Measurements from ENCODE around the gene ASAP2.
"Not testable (repeated sequence)": the region's sequence is repeated elsewhere in the genome, so short reads cannot be mapped to it uniquely, and the experiment has no call there.

The ASAP2 gene

GRCh38 chr2:9250091-9250490, 43.5 kb downstream of the ASAP2 start:
- DNase-seq (ENCODE audit: extremely low read depth in 1 of 2, low read depth in 1 of 2), result no peak

GRCh38 chr2:9250498-9251153, 44.0 kb downstream of the ASAP2 start:
- DNase-seq (ENCODE audit: extremely low read depth in 1 of 2, low read depth in 1 of 2), result no peak

GRCh38 chr2:9251154-9252001, 44.8 kb downstream of the ASAP2 start:
- no peak for DNase-seq (ENCODE audit: extremely low read depth in 1 of 2, low read depth in 1 of 2)

GRCh38 chr2:9252002-9252357, 45.4 kb downstream of the ASAP2 start:
- no peak for DNase-seq (ENCODE audit: extremely low read depth in 1 of 2, low read depth in 1 of 2)

GRCh38 chr2:9255416-9255815, 48.8 kb downstream of the ASAP2 start:
- DNase-seq (ENCODE audit: extremely low read depth in 1 of 2, low read depth in 1 of 2), result no peak

GRCh38 chr2:9256147-9256546, 49.5 kb downstream of the ASAP2 start:
- no peak for DNase-seq (ENCODE audit: extremely low read depth in 1 of 2, low read depth in 1 of 2)

- no peak for DNase-seq (ENCODE audit: extremely low read depth in 1 of 2, low read depth in 1 of 2)
Measured at GRCh38 chr2:9256570-9257043, 50.0 kb downstream of the ASAP2 start.

- no peak for DNase-seq (ENCODE audit: extremely low read depth in 1 of 2, low read depth in 1 of 2)
Measured at GRCh38 chr2:9258501-9258900, 51.9 kb downstream of the ASAP2 start.

GRCh38 chr2:9258953-9259399, 52.4 kb downstream of the ASAP2 start:
- no peak for DNase-seq (ENCODE audit: extremely low read depth in 1 of 2, low read depth in 1 of 2)

- no peak for DNase-seq (ENCODE audit: extremely low read depth in 1 of 2, low read depth in 1 of 2)
Measured at GRCh38 chr2:9260464-9260918, 53.9 kb downstream of the ASAP2 start.

- DNase-seq (ENCODE audit: extremely low read depth in 1 of 2, low read depth in 1 of 2), result no peak
Measured at GRCh38 chr2:9261231-9261883, 54.7 kb downstream of the ASAP2 start.

- DNase-seq (ENCODE audit: extremely low read depth in 1 of 2, low read depth in 1 of 2), result no peak
Measured at GRCh38 chr2:9262671-9263171, 56.1 kb downstream of the ASAP2 start.

- DNase-seq (ENCODE audit: extremely low read depth in 1 of 2, low read depth in 1 of 2), result no peak
Measured at GRCh38 chr2:9263428-9263827, 56.8 kb downstream of the ASAP2 start.

- no peak for DNase-seq (ENCODE audit: extremely low read depth in 1 of 2, low read depth in 1 of 2)
Measured at GRCh38 chr2:9264301-9264700, 57.7 kb downstream of the ASAP2 start.

- DNase-seq (ENCODE audit: extremely low read depth in 1 of 2, low read depth in 1 of 2), result no peak
Measured at GRCh38 chr2:9266711-9267110, 60.1 kb downstream of the ASAP2 start.

- DNase-seq (ENCODE audit: extremely low read depth in 1 of 2, low read depth in 1 of 2), result not testable (repeated sequence)
Measured at GRCh38 chr2:9267286-9267685, 60.7 kb downstream of the ASAP2 start.

- DNase-seq (ENCODE audit: extremely low read depth in 1 of 2, low read depth in 1 of 2), result no peak
Measured at GRCh38 chr2:9268301-9269080, 61.9 kb downstream of the ASAP2 start.

- no peak for DNase-seq (ENCODE audit: extremely low read depth in 1 of 2, low read depth in 1 of 2)
Measured at GRCh38 chr2:9269295-9269694, 62.7 kb downstream of the ASAP2 start.

- DNase-seq (ENCODE audit: extremely low read depth in 1 of 2, low read depth in 1 of 2), result no peak
Measured at GRCh38 chr2:9269695-9270360, 63.2 kb downstream of the ASAP2 start.

GRCh38 chr2:9271091-9271490, 64.5 kb downstream of the ASAP2 start:
- no peak for DNase-seq (ENCODE audit: extremely low read depth in 1 of 2, low read depth in 1 of 2)
